HEK293T (cell line): ENCODE measurements around the gene STX4.

ENCODE experiments used
- CTCF ChIA-PET: fragments of 350-600 bp; formaldehyde crosslinking; extraction: SDS; loops from one replicate; lab custom pipeline; 2021; ENCODE audit warnings: antibody characterized with exemption, inconsistent platforms; lab: Yijun Ruan, JAX
- POLR2A ChIA-PET: fragments of 350-600 bp; formaldehyde crosslinking; extraction: SDS; loops from one replicate; lab custom pipeline; 2020; ENCODE audit warnings: antibody characterized with exemption, inconsistent platforms; lab: Yijun Ruan, JAX
- DNase-seq: peaks from one replicate; pipeline ENCODE4 v3.0.0; 2012; ENCODE audit warnings: mixed read lengths; ENCODE audit errors: extremely low spot score
- ARNT ChIP-seq: fragments of 450-650 bp; IDR thresholded peaks from 2 replicates; pipeline ENCODE4 v1.6.1; 2017; ENCODE audit warnings: mild to moderate bottlenecking
- BHLHE40 ChIP-seq: fragments of 450-650 bp; IDR thresholded peaks from 2 replicates; pipeline ENCODE4 v1.6.1; 2016; ENCODE audit warnings: mild to moderate bottlenecking, moderate library complexity, borderline replicate concordance
- CTBP1 ChIP-seq: fragments of 450-650 bp; IDR thresholded peaks from 2 replicates; pipeline ENCODE4 v1.6.1; 2016; ENCODE audit warnings: borderline replicate concordance
- ELF4 ChIP-seq: fragments of 450-650 bp; IDR thresholded peaks from 2 replicates; pipeline ENCODE4 v1.6.1; 2017; ENCODE audit warnings: antibody characterized with exemption
- FOXA1 ChIP-seq: fragments of 450-650 bp; IDR thresholded peaks from 2 replicates; pipeline ENCODE4 v1.6.1; 2016; ENCODE audit warnings: mild to moderate bottlenecking
- FOXK2 ChIP-seq: fragments of 450-650 bp; IDR thresholded peaks from 2 replicates; pipeline ENCODE4 v1.6.1; 2016; ENCODE audit warnings: mild to moderate bottlenecking
- FOXM1 ChIP-seq: fragments of 450-650 bp; IDR thresholded peaks from 2 replicates; pipeline ENCODE4 v1.6.1; 2017; ENCODE audit warnings: mild to moderate bottlenecking, borderline replicate concordance
- HDGF ChIP-seq: fragments of 450-650 bp; IDR thresholded peaks from 2 replicates; pipeline ENCODE4 v1.6.1; 2017; ENCODE audit warnings: antibody characterized with exemption, borderline replicate concordance
- L3MBTL2 ChIP-seq: fragments of 450-650 bp; conservative IDR thresholded peaks from 2 replicates; pipeline ENCODE4 v1.6.1; 2016; ENCODE audit warnings: mild to moderate bottlenecking
- LEF1 ChIP-seq: fragments of 450-650 bp; IDR thresholded peaks from 2 replicates; pipeline ENCODE4 v1.6.1; 2017; ENCODE audit warnings: mild to moderate bottlenecking, borderline replicate concordance
- NFRKB ChIP-seq: fragments of 450-650 bp; IDR thresholded peaks from 2 replicates; pipeline ENCODE4 v1.6.1; 2016; ENCODE audit warnings: mild to moderate bottlenecking, moderate library complexity
- SP1 ChIP-seq: fragments of 450-650 bp; IDR thresholded peaks from 2 replicates; pipeline ENCODE4 v1.6.1; 2017
- SUZ12 ChIP-seq: fragments of 450-650 bp; IDR thresholded peaks from 2 replicates; pipeline ENCODE4 v1.6.1; 2016; ENCODE audit warnings: mild to moderate bottlenecking
- TARDBP ChIP-seq: fragments of 450-650 bp; IDR thresholded peaks from 2 replicates; pipeline ENCODE4 v1.6.1; 2016
- ZNF384 ChIP-seq: fragments of 450-650 bp; IDR thresholded peaks from 2 replicates; pipeline ENCODE4 v1.6.1; 2016
- TF ChIP-seq, protein P1 (sequence below): fragments of 450-650 bp; IDR thresholded peaks from 2 replicates; pipeline ENCODE4 v1.6.1; 2016

STX4 gene

DNA sequence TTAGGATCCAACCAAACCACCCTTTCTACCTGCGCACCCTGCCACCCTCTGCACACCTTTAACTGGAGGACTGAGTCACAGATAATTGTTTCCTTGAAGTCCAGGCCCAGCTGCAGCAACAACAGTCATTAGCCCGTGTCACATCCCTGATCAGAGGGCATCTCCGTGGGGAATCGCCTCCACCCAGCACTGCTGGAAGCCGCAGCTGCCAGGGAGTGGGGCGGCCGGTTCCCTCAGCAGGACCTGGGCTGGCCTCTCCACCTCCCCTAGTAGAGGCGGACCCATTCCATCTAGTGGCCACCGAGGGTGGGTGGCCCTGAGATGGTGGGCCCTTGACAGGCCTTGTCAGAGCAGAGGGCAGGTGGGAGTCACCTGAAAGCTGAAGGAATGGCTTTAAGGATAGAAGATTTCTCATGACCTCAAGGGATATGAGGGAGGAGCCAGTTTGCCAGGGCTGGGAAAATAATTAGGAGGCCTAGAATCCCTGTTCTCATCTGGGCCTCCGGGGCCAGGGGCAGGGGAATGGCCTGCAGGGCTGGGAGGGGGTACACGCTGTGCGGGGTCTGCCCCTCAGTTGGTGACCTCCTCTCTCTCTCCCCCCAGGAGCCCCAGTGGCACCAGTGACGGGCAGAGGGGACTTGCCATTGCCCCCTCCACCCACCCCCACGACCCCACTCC, 49.1 kb downstream of the STX4 start:
- DNase-seq = no peak
- TF ChIP-seq FOXA1 (no peak), NFRKB (no peak), HDGF (no peak), ELF4 (no peak), LEF1 (no peak), SUZ12 (no peak)
- ChIA-PET CTCF (no interaction called here), POLR2A (interaction anchor here (1.2 kb wide), 1 partner anchor 11 kb away, joined by 4 read pairs; no protein-coding TSS in a partner anchor)

DNA sequence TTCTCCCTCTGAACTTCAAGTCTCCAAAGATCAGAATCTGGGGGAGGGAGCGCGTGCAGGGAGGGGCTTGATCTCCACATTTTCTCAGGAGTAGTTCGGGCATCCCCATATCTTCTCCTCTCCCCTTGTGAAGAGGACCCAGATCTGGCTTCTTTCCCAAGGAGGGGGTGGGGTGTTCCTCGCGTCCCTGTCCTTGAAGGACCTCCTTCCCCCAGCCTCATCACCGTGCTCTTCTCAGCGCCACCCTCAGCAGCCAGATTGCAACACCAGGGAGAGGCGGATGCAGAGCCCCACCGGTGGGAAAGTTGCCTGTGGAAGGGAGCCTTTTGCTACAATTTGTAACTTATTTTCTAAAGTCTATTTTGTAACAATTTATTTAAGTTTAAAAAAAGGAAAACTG, 49.7 kb downstream of the STX4 start:
- DNase-seq = no peak
- POLR2A ChIA-PET = interaction anchor here (1.2 kb wide), 1 partner anchor 11 kb away, joined by 4 read pairs; no protein-coding TSS in a partner anchor
- TF ChIP-seq FOXA1 = no peak
- no peak for TF ChIP-seq ELF4
- CTCF ChIA-PET = no interaction called here

DNA sequence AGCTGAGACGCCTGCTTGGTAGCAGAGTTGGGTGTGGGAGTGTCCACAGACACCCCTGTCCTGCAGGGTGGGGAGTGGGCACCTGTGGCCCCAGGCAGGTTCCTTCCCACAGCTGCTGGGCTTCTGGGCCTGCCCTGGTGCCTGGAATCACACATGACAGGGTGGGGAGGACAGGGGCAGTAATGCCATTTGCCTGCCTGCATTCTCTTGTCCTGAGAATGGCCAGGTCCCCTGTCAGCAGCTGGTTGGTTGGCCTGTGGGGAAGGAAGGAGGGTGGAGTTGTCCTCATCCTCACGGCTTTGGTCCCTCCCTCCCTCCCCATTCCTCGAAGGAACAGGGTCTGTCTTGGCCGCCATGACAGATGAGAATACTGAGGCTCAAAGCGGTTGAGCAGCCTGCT, 50.2 kb downstream of the STX4 start:
- POLR2A ChIA-PET = interaction anchor here (1.2 to 3.2 kb wide), 2 partner anchors 9 to 10 kb away, joined by 4 to 23 read pairs; partner anchors contain the start of genes ZNF646 and ZNF668
- TF ChIP-seq ELF4 (no peak), FOXK2 (no peak), LEF1 (no peak), FOXA1 (no peak), SUZ12 (no peak)
- TF ChIP-seq, protein P1, sequence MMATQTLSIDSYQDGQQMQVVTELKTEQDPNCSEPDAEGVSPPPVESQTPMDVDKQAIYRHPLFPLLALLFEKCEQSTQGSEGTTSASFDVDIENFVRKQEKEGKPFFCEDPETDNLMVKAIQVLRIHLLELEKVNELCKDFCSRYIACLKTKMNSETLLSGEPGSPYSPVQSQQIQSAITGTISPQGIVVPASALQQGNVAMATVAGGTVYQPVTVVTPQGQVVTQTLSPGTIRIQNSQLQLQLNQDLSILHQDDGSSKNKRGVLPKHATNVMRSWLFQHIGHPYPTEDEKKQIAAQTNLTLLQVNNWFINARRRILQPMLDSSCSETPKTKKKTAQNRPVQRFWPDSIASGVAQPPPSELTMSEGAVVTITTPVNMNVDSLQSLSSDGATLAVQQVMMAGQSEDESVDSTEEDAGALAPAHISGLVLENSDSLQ = no peak
- CTCF ChIA-PET = no interaction called here
- no peak for DNase-seq

DNA sequence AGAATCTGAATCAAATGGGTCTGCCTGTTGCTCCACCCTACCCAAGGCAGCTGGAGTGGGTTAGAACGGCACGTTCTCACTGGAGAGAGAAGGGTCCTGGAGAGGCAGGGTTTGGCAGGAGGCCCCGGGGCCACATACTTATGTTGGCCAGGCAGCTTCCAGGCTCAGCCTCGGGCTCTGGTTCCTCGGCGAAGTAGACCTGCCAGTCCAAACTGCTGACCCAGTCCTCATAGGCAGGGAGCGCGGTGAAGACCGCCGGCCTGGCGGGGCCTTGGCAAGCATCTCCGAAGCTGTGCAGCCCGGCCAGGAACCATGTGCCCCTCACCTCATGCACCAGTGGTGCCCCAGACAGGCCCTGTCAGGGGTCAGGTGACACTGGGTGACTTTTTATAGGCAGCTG, 50.6 kb downstream of the STX4 start:
- POLR2A ChIA-PET = interaction anchor here (3.2 kb wide), 1 partner anchor 9 kb away, joined by 23 read pairs; the partner anchor contains the start of genes ZNF646 and ZNF668
- CTCF ChIA-PET = no interaction called here
- TF ChIP-seq ELF4 (no peak), SP1 (no peak), ARNT (no peak), FOXM1 (no peak), CTBP1 (no peak)
- TF ChIP-seq, protein P1 = no peak
- DNase-seq = no peak

DNA sequence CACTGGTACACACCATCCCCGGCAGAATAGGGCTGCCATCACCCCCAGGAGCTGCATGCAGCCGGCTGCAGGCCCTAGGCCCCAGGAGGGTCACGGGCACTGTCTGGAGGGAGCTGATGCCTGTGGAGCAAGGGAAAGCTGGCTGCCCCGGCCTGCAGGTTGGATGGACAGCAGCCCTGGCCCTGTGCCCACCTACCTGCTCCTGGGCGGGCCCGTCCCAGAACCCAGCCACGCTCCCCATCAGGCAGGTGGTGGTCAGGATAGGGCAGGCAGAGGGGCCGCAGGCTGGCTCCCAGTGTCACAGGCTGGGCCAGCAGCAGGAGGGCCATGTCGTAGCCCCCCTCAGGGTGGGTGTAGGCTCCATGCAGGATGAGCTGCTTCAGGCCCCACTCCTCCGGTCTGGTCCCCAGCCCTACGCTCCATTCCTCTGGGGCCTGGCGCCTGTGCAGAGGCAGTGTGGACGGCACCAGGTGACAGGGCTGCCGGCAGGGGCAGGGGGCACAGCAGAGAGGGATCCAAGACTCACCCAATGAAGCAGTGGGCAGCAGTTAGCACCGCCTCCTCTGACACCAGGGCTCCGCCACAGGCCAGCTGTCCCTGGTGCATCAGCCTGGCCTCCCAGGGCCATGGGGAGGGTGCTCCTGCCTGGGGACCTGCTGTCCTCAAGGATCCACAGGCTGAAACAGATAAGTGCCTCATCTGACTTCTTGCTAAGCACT, 51.4 kb downstream of the STX4 start:
- no peak for DNase-seq
- POLR2A ChIA-PET = interaction anchor here (0.8 to 3.2 kb wide), 2 partner anchors 9 to 10 kb away, joined by 3 to 23 read pairs; partner anchors contain the start of genes ZNF646 and ZNF668
- no peak for TF ChIP-seq FOXK2
- CTCF ChIA-PET = no interaction called here

DNA sequence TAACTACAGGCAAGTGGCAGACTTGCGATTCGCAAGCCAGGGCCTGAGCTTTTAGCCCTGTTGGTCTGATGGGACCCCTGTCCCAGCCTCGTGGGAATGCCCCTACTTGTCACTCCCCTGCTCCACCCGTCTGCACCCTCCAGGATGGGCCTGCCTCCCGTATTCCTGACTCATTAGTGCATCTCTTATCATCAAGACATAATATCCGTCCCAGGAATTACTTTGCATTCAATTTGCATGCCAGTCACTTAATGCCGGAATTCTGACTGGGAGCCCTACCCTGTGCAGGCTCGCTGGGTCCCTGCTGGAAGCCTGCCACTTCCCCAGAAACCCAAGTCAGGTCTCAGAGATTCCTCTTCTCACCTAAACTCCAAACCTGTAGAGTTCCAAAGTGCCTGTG, 52.1 kb downstream of the STX4 start:
- TF ChIP-seq BHLHE40 = no peak
- TF ChIP-seq ZNF384 = no peak
- TF ChIP-seq ELF4 = no peak
- CTCF ChIA-PET = no interaction called here
- POLR2A ChIA-PET = interaction anchor here (0.7 to 3.2 kb wide), 4 partner anchors 8 to 423 kb away, joined by 3 to 23 read pairs (median 3); partner anchors contain the start of genes KAT8, RUSF1, ZNF646 and ZNF668
- DNase-seq = no peak

DNA sequence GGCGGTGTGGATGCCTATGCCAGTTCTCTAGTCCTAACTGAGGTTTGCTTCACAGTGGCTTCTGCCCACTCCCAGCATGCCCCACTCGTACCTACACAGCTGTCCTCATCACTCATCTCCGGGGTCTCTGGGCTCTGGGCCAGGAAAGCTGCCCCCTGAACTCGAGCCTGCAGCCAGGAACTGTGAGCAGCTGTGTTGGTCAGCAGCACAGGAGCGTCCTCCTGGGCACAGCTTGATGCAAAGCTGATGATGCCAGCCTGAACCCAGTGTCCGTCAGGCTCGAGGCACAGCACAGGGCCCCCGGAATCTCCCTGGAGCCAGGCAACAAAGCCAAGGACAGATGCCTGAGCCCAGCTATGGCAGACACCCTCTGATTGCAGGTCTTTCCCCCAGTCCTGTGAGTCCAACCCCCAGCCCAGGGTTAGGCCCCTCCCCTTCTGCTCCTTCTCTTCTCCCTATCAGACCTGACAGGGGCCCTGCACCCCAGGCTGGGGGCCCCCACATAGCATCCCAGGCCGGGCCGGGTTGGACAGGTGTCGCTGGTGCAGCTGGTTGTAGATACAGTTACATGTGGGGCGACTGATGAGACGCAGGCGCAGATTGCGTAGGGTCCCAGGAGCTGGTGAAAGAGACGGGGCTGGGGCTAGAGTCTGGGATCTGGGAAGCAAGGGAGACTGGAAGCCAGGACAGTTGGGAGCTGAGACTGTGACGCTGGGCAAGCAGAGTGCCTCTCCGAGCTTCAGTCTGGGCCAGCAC, 52.7 kb downstream of the STX4 start:
- DNase-seq = no peak
- ChIA-PET POLR2A (interaction anchor here (0.7 to 3.2 kb wide), 4 partner anchors 9 to 422 kb away, joined by 3 to 23 read pairs (median 4); partner anchors contain the start of genes KAT8, RUSF1, ZNF646 and ZNF668), CTCF (no interaction called here)
- no peak for TF ChIP-seq LEF1
- TF ChIP-seq FOXA1 = no peak
- TF ChIP-seq HDGF = no peak
- no peak for TF ChIP-seq SUZ12
- TF ChIP-seq ELF4 = no peak
- TF ChIP-seq FOXM1 = no peak
- no peak for TF ChIP-seq ARNT
- TF ChIP-seq L3MBTL2 = no peak
- no peak for TF ChIP-seq TARDBP
- TF ChIP-seq FOXK2 = no peak
- TF ChIP-seq, protein P1 = no peak
